Measurements from ENCODE around the gene NCOA3.
"Not testable (repeated sequence)": the region's sequence is repeated elsewhere in the genome, so short reads cannot be mapped to it uniquely, and the experiment has no call there.

NCOA3 gene

GRCh38 chr20:47489448-47489872 lies 12.2 kb upstream of the NCOA3 start:
- no peak for TF ChIP-seq CTCF (IDR thresholded peaks at IDR 0.05; ENCODE audit: extremely low read depth, missing control alignments)
- DNase-seq (ENCODE audit: low spot score) = no peak

- TF ChIP-seq CTCF (IDR thresholded peaks at IDR 0.05; ENCODE audit: extremely low read depth, missing control alignments) = no peak
- DNase-seq (ENCODE audit: low spot score) = no peak
These were observed 10.9 kb upstream of the NCOA3 start for GRCh38 chr20:47490795-47491194.

GRCh38 chr20:47492284-47492683 lies 9.4 kb upstream of the NCOA3 start:
- no peak for TF ChIP-seq CTCF (IDR thresholded peaks at IDR 0.05; ENCODE audit: extremely low read depth, missing control alignments)
- no peak for DNase-seq (ENCODE audit: low spot score)

- TF ChIP-seq CTCF (IDR thresholded peaks at IDR 0.05; ENCODE audit: extremely low read depth, missing control alignments) = no peak
- DNase-seq (ENCODE audit: low spot score) = no peak
These were observed 8.3 kb upstream of the NCOA3 start for GRCh38 chr20:47493175-47493962.

GRCh38 chr20:47493963-47494293 lies 7.8 kb upstream of the NCOA3 start:
- no peak for DNase-seq (ENCODE audit: low spot score)

GRCh38 chr20:47494606-47495005 lies 7.1 kb upstream of the NCOA3 start:
- DNase-seq (ENCODE audit: low spot score) = not testable (repeated sequence)

More at GRCh38 chr20:47493963-47494293, 7.8 kb upstream of the NCOA3 start:
- no peak for TF ChIP-seq CTCF (IDR thresholded peaks at IDR 0.05; ENCODE audit: extremely low read depth, missing control alignments)

GRCh38 chr20:47496118-47496517 lies 5.6 kb upstream of the NCOA3 start:
- no peak for TF ChIP-seq CTCF (IDR thresholded peaks at IDR 0.05; ENCODE audit: extremely low read depth, missing control alignments)

GRCh38 chr20:47498606-47499005 lies 3.1 kb upstream of the NCOA3 start:
- no peak for DNase-seq (ENCODE audit: low spot score)
- no peak for TF ChIP-seq CTCF (IDR thresholded peaks at IDR 0.05; ENCODE audit: extremely low read depth, missing control alignments)

More at GRCh38 chr20:47496118-47496517, 5.6 kb upstream of the NCOA3 start:
- no peak for DNase-seq (ENCODE audit: low spot score)

Measured in GM20000 (cell line).